ENCODE data around the gene GNAZ.
"Not testable (repeated sequence)": the region's sequence is repeated elsewhere in the genome, so short reads cannot be mapped to it uniquely, and the experiment has no call there.

GNAZ gene

DNA sequence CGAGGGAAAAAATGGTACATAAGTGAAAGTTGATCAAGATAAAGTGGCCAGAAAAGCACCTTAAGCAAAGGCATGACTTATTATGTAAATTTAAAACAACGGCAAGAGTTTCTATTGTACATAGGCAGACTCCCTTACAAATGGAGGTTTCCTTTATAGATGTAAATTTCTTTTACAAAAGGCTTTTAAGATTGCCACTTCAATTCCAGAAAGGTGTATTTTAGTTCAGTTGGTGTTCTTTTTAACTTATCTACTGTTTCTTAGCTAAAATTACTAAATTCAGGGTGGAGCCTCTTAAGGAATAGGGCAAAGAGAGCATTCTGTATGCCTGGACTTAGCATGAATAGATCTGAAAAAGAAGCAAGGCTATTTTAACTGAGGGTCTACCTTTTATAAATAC is 24.9 kb upstream of the GNAZ start:
- TF ChIP-seq, protein P1, sequence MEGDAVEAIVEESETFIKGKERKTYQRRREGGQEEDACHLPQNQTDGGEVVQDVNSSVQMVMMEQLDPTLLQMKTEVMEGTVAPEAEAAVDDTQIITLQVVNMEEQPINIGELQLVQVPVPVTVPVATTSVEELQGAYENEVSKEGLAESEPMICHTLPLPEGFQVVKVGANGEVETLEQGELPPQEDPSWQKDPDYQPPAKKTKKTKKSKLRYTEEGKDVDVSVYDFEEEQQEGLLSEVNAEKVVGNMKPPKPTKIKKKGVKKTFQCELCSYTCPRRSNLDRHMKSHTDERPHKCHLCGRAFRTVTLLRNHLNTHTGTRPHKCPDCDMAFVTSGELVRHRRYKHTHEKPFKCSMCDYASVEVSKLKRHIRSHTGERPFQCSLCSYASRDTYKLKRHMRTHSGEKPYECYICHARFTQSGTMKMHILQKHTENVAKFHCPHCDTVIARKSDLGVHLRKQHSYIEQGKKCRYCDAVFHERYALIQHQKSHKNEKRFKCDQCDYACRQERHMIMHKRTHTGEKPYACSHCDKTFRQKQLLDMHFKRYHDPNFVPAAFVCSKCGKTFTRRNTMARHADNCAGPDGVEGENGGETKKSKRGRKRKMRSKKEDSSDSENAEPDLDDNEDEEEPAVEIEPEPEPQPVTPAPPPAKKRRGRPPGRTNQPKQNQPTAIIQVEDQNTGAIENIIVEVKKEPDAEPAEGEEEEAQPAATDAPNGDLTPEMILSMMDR (IDR thresholded peaks at IDR 0.05; ENCODE audit: insufficient read depth, low read length, poor library complexity, severe bottlenecking), result no peak
- no peak for TF ChIP-seq EZH2phosphoT487 (conservative IDR thresholded peaks at IDR 0.05; ENCODE audit: low read length)
- H3K4me3 ChIP-seq (ENCODE audit: insufficient read depth, low read length, poor library complexity, severe bottlenecking), result no peak overlapping the region
- no peak overlapping the region for H3K4me2 ChIP-seq (ENCODE audit: low read depth, low read length, poor library complexity, severe bottlenecking)
- H3K9ac ChIP-seq (ENCODE audit: low read length), result no peak overlapping the region
- no peak overlapping the region for H2AFZ ChIP-seq (ENCODE audit: low read depth, low read length, severe bottlenecking)
- peaks cover 12% of the 10 kb centered on the region; the same call in 1 of the 2 replicates for H3K9me3 ChIP-seq (ENCODE audit: insufficient read depth, low read length)
- H3K27ac ChIP-seq (ENCODE audit: low read depth, low read length), result no peak overlapping the region
- H4K20me1 ChIP-seq (ENCODE audit: low read depth, low read length), result no peaks in the 10 kb centered on the region
- H3K36me3 ChIP-seq (ENCODE audit: low read length), result peaks cover 6% of the 10 kb centered on the region
- no peaks in the 10 kb centered on the region for H3K27me3 ChIP-seq (ENCODE audit: low read length)
- no peaks in the 10 kb centered on the region for H3K79me2 ChIP-seq (ENCODE audit: insufficient read depth, low read length)
- no peaks in the 10 kb centered on the region for H3K9me2 ChIP-seq (replicated peaks; ENCODE audit: insufficient read depth, low read length)
- no peaks in the 10 kb centered on the region for H3F3A ChIP-seq (ENCODE audit: insufficient read depth)

DNA sequence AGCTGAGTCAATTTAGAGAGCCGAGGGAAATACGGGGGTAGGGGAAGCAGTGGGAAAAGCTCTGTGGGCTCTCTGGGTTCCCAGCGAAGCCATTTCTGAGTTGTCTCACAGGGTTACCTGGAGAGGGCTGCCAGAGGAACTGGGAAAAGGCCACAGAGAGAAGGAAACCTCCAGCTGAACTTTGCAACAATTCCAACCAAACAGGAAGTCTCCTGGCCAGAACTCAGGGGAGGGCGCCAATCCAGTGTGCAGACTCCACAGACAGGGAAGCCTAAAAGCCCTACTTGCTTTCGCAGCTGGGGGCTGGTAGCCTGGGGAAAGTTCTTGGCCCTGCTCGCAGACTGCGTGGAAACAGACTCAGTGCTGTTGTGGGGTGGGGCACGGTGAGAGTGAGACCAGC is 23.1 kb upstream of the GNAZ start:
- Histone ChIP-seq H3K36me3 (ENCODE audit: low read length) (peaks cover 6% of the 10 kb centered on the region), H3K9ac (ENCODE audit: low read length) (no peak overlapping the region), H2AFZ (ENCODE audit: low read depth, low read length, severe bottlenecking) (no peak overlapping the region)

DNA sequence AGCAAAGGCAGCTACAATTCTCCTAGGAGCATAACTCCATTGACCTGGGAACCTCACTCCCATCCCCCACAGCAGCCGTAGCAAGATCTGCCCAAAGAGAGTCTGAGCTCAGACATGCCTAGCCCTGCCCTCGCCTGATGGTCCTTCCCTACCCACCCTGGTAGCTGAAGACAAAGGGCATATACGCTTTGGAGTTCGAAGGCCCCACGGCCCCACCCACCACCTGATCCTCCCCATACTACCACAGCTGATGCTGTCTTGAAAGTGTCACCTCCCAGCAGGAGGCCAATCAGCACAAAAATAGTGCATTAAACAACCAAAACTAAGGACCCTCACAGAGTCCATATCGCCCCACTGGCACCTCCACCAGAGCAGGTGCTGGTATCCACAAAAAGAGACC is 22.6 kb upstream of the GNAZ start:
- H3K9me2 ChIP-seq (replicated peaks; ENCODE audit: insufficient read depth, low read length), result no peaks in the 10 kb centered on the region
- peaks cover 6% of the 10 kb centered on the region for H3K36me3 ChIP-seq (ENCODE audit: low read length)
- no peak for TF ChIP-seq EZH2phosphoT487 (conservative IDR thresholded peaks at IDR 0.05; ENCODE audit: low read length)
- TF ChIP-seq, protein P1 (IDR thresholded peaks at IDR 0.05; ENCODE audit: insufficient read depth, low read length, poor library complexity, severe bottlenecking), result no peak
- no peaks in the 10 kb centered on the region for H3F3A ChIP-seq (ENCODE audit: insufficient read depth)
- no peak overlapping the region for H3K4me2 ChIP-seq (ENCODE audit: low read depth, low read length, poor library complexity, severe bottlenecking)
- peaks cover 12% of the 10 kb centered on the region; the same call in 1 of the 2 replicates for H3K9me3 ChIP-seq (ENCODE audit: insufficient read depth, low read length)
- no peak overlapping the region for H2AFZ ChIP-seq (ENCODE audit: low read depth, low read length, severe bottlenecking)
- H3K9ac ChIP-seq (ENCODE audit: low read length), result no peak overlapping the region
- no peaks in the 10 kb centered on the region for H4K20me1 ChIP-seq (ENCODE audit: low read depth, low read length)
- no peaks in the 10 kb centered on the region for H3K27me3 ChIP-seq (ENCODE audit: low read length)
- H3K27ac ChIP-seq (ENCODE audit: low read depth, low read length), result no peak overlapping the region
- no peak overlapping the region for H3K4me3 ChIP-seq (ENCODE audit: insufficient read depth, low read length, poor library complexity, severe bottlenecking)
- H3K79me2 ChIP-seq (ENCODE audit: insufficient read depth, low read length), result no peaks in the 10 kb centered on the region

More for the DNA sequence above, 23.1 kb upstream of the GNAZ start:
- no peaks in the 10 kb centered on the region for H3K27me3 ChIP-seq (ENCODE audit: low read length)
- no peaks in the 10 kb centered on the region for H3K79me2 ChIP-seq (ENCODE audit: insufficient read depth, low read length)
- H3K4me3 ChIP-seq (ENCODE audit: insufficient read depth, low read length, poor library complexity, severe bottlenecking), result no peak overlapping the region
- H4K20me1 ChIP-seq (ENCODE audit: low read depth, low read length), result no peaks in the 10 kb centered on the region
- no peaks in the 10 kb centered on the region for H3K9me2 ChIP-seq (replicated peaks; ENCODE audit: insufficient read depth, low read length)
- H3F3A ChIP-seq (ENCODE audit: insufficient read depth), result no peaks in the 10 kb centered on the region
- peaks cover 12% of the 10 kb centered on the region; the same call in 1 of the 2 replicates for H3K9me3 ChIP-seq (ENCODE audit: insufficient read depth, low read length)
- no peak overlapping the region for H3K4me2 ChIP-seq (ENCODE audit: low read depth, low read length, poor library complexity, severe bottlenecking)
- no peak overlapping the region for H3K27ac ChIP-seq (ENCODE audit: low read depth, low read length)
- TF ChIP-seq, protein P1 (IDR thresholded peaks at IDR 0.05; ENCODE audit: insufficient read depth, low read length, poor library complexity, severe bottlenecking), result no peak

DNA sequence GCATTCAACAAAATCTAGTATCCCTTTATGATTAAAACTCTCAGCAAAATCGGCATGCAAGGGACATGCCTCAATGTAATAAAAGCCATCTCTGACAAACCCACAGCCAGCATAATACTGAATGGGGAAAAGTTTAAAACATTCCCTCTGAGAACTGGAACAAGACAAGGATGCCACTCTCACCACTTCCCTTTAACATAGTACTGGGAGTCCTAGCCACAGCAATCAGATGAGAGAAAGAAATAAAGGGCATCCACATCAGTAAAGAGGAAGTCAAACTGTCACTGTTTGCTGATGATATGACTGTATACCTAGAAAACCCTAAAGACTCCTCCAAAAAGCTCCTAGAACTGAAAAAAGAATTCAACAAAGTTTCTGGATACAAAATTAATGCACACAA is 19.8 kb upstream of the GNAZ start:
- not testable (repeated sequence) for H4K20me1 ChIP-seq (ENCODE audit: low read depth, low read length)

More for the DNA sequence above, 19.8 kb upstream of the GNAZ start:
- H3F3A ChIP-seq (ENCODE audit: insufficient read depth); H3K36me3 ChIP-seq (ENCODE audit: low read length); H3K9me2 ChIP-seq (replicated peaks; ENCODE audit: insufficient read depth, low read length); H3K9ac ChIP-seq (ENCODE audit: low read length); H3K4me2 ChIP-seq (ENCODE audit: low read depth, low read length, poor library complexity, severe bottlenecking); H3K27ac ChIP-seq (ENCODE audit: low read depth, low read length); H2AFZ ChIP-seq (ENCODE audit: low read depth, low read length, severe bottlenecking); H3K79me2 ChIP-seq (ENCODE audit: insufficient read depth, low read length); H3K27me3 ChIP-seq (ENCODE audit: low read length); H3K4me3 ChIP-seq (ENCODE audit: insufficient read depth, low read length, poor library complexity, severe bottlenecking): not testable (repeated sequence)
- peaks cover 12% of the 10 kb centered on the region; the same call in 1 of the 2 replicates for H3K9me3 ChIP-seq (ENCODE audit: insufficient read depth, low read length)

All from SU-DHL-6 (cell line).